BE2C (cell line): ENCODE results near the gene OSBPL2.

ENCODE experiments used
- DNase-seq: peaks from one replicate; pipeline ENCODE4 v3.0.0-alpha.2; 2020
- H3K27me3 ChIP-seq: fragments of 250-450 bp; sonication (Bioruptor Pico); 2 replicates; pipeline ENCODE4 v1.5.1; 2020; ENCODE audit warnings: mild to moderate bottlenecking
- H3K36me3 ChIP-seq: fragments of 250-450 bp; sonication (Bioruptor Pico); 2 replicates; pipeline ENCODE4 v1.5.1; 2020; ENCODE audit warnings: mild to moderate bottlenecking
- H3K4me1 ChIP-seq: fragments of 250-450 bp; sonication (Bioruptor Pico); 2 replicates; pipeline ENCODE4 v1.5.1; 2020
- H3K4me3 ChIP-seq: 2 replicates; pipeline ENCODE4 v1.5.1; 2011; ENCODE audit warnings: low read depth, low read length
- H3K9me3 ChIP-seq: fragments of 250-450 bp; sonication (Bioruptor Pico); 2 replicates; pipeline ENCODE4 v1.5.1; 2020
- CTCF ChIP-seq: IDR thresholded peaks from 2 replicates; pipeline ENCODE4 v1.5.1; 2012; ENCODE audit warnings: mild to moderate bottlenecking, low read depth, low read length

Gene OSBPL2

GRCh38 chr20:62328684-62329388 is 90.5 kb downstream of the OSBPL2 start:
- Histone ChIP-seq H3K36me3 (no peaks in the 10 kb centered on the region), H3K27me3 (no peaks in the 10 kb centered on the region), H3K9me3 (no peaks in the 10 kb centered on the region), H3K4me1 (no peaks in the 10 kb centered on the region), H3K4me3 (no peak overlapping the region)
- TF ChIP-seq CTCF: no peak
- DNase-seq: no peak

GRCh38 chr20:62329389-62330377 is 91.4 kb downstream of the OSBPL2 start:
- DNase-seq: no peak
- TF ChIP-seq CTCF: no peak
- H3K27me3 ChIP-seq: no peaks in the 10 kb centered on the region

DNA sequence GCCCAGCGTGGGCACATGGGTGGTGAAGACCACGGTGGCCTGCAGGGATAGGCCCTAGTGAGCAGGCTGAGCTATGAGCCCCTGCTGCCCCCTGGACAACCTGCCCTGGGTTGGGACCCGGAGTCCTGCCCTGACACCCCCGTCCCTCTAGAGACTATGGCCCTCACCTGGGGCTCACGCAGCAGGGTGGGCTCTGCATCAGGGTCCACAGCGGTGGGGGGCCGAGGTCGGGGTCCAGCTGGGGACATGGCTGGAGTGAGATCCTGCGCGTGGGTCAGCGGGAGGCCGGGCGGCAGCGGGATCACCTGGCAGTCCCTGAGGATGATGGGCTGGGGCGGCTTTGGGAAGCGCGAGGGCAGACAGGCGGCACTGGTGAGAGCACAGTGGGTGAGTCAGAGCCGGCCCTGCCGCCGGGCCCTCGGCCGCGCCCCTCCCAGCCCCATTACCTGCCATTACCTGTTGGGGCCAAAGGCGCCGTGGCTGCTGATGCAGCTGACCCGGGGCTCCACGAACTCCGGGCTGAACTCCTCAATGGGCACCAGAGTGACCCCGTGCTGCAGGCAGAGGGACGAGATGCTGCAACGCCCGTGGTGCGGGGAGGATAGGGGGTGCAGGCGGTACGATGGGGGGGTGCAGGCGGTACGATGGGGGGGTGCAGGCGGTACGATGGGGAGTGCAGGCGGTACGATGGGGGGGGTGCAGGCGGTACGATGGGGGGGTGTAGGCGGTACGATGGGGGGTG is 92.4 kb downstream of the OSBPL2 start:
- Histone ChIP-seq H3K4me1 (no peaks in the 10 kb centered on the region), H3K4me3 (no peak overlapping the region), H3K9me3 (no peaks in the 10 kb centered on the region), H3K36me3 (no peaks in the 10 kb centered on the region), H3K27me3 (no peaks in the 10 kb centered on the region)
- TF ChIP-seq CTCF: no peak
- DNase-seq: no peak

More at GRCh38 chr20:62329389-62330377, 91.4 kb downstream of the OSBPL2 start:
- H3K9me3 ChIP-seq: no peaks in the 10 kb centered on the region
- no peaks in the 10 kb centered on the region for H3K36me3 ChIP-seq
- no peaks in the 10 kb centered on the region for H3K4me1 ChIP-seq
- H3K4me3 ChIP-seq: no peak overlapping the region

GRCh38 chr20:62331347-62331746 is 93.0 kb downstream of the OSBPL2 start:
- DNase-seq: no peak
- no peaks in the 10 kb centered on the region for H3K9me3 ChIP-seq
- no peak for TF ChIP-seq CTCF
- H3K4me3 ChIP-seq: no peak overlapping the region
- no peaks in the 10 kb centered on the region for H3K4me1 ChIP-seq
- no peaks in the 10 kb centered on the region for H3K36me3 ChIP-seq
- no peaks in the 10 kb centered on the region for H3K27me3 ChIP-seq

DNA sequence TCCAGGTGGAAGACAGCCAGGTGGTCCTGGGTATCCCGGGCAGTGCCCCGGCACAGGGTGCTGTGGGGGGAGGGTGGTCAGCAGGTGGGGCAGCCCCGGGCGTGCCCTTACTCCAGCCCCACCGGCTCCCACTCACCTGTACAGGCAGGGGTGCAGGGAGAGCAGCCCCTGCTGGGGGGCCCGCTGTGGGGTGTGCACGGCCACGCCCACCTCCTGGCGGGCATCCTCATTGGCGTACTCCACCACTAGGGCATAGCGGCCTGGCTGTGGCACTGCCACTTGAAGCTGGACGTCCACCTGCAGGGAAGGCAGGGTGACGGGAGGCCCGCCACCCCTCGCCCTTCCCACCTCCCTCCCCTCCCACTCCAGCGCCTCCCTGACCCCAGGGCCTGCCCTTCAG is 94.1 kb downstream of the OSBPL2 start:
- no peak for TF ChIP-seq CTCF
- H3K36me3 ChIP-seq: no peaks in the 10 kb centered on the region
- no peaks in the 10 kb centered on the region for H3K9me3 ChIP-seq
- H3K4me3 ChIP-seq: no peak overlapping the region
- no peaks in the 10 kb centered on the region for H3K27me3 ChIP-seq
- no peaks in the 10 kb centered on the region for H3K4me1 ChIP-seq
- DNase-seq: no peak
